Activated T-helper 1 cell treated with anti-CD3 and anti-CD28 coated beads, Interleukin-12 subunit alpha, Interleukin-12 subunit beta, Interleukin-2, Interleukin-4 antibody, amounts not matched to agents 30 ng/mL and 10 ng/mL and 1 ng/mL, durations not matched to agents 14 hours and 24 hours and 36 hours (primary cell): ENCODE data around the gene KLHL15. TPM values are rescaled to one million over a fixed set of nuclear protein-coding genes. Genes with fewer than 3 reads are reported as not detected.
A peak's percentile ranks its signal among the peaks of the same experiment; 100 is the strongest.
"Not testable (repeated sequence)": the region's sequence is repeated elsewhere in the genome, so short reads cannot be mapped to it uniquely, and the experiment has no call there.

ENCODE experiments used
- DNase-seq: peaks from one replicate; pipeline ENCODE4 v3.0.0; 2021; ENCODE audit warnings: low spot score
- H3K27ac Mint-ChIP-seq: one replicate; pipeline ENCODE4 v1.8.0; 2021; ENCODE audit warnings: mild to moderate bottlenecking, mixed read lengths
- H3K27me3 Mint-ChIP-seq: one replicate; pipeline ENCODE4 v1.8.0; 2022; ENCODE audit warnings: mild to moderate bottlenecking, moderate library complexity, mixed read lengths; ENCODE audit not compliant: insufficient read depth
- H3K36me3 Mint-ChIP-seq: one replicate; pipeline ENCODE4 v1.8.0; 2021; ENCODE audit warnings: low read depth, mixed read lengths
- H3K4me1 Mint-ChIP-seq: one replicate; pipeline ENCODE4 v1.8.0; 2021; ENCODE audit warnings: low read depth, mixed read lengths
- H3K4me3 Mint-ChIP-seq: one replicate; pipeline ENCODE4 v1.8.0; 2021; ENCODE audit warnings: mild to moderate bottlenecking, moderate library complexity, mixed read lengths
- H3K9me3 Mint-ChIP-seq: one replicate; pipeline ENCODE4 v1.8.0; 2021; ENCODE audit warnings: mixed read lengths
- intact Hi-C: fragments of 100-400 bp; cut with micrococcal nuclease; formaldehyde crosslinking; loops from one replicate; pipeline ENCODE4 v1.15.1; 2024
- total RNA-seq: library from RNA; stranded (reverse); gene quantifications from 2 replicates; pipeline ENCODE4 v1.2.3, GENCODE V29; 2022

The KLHL15 gene
- total RNA-seq, result 10.2 and 10.3 TPM in 2 replicates

- H3K36me3 Mint-ChIP-seq, result peaks cover 6% of the 10 kb centered on the region
- H3K9me3 Mint-ChIP-seq, result no peaks in the 10 kb centered on the region
- H3K27me3 Mint-ChIP-seq, result peaks cover 2% of the 10 kb centered on the region
- H3K4me1 Mint-ChIP-seq, result peaks cover 7% of the 10 kb centered on the region
- intact Hi-C loops, result no loop called here
- H3K4me3 Mint-ChIP-seq, result peak within 1 kb of the TSS; percentile 88
- DNase-seq, result no peak
- peak within 1 kb of the TSS; percentile 93 for H3K27ac Mint-ChIP-seq
Measured at GRCh38 chrX:24027086-24027485, at the start of gene KLHL15. KLHL15 (minus strand) TSS chrX:24027186; CDS start chrX:24006693, 20,493 bp downstream.

GRCh38 chrX:24069877-24070276, 42.9 kb upstream of the KLHL15 start:
- Mint-ChIP-seq H3K27ac (no peak overlapping the region), H3K4me1 (no peaks in the 10 kb centered on the region), H3K36me3 (peaks cover 18% of the 10 kb centered on the region), H3K27me3 (no peaks in the 10 kb centered on the region), H3K4me3 (no peak overlapping the region), H3K9me3 (no peaks in the 10 kb centered on the region)
- no peak for DNase-seq
- intact Hi-C loops, result no loop called here

- Mint-ChIP-seq H3K4me3 (no peak overlapping the region), H3K9me3 (no peaks in the 10 kb centered on the region), H3K4me1 (peaks cover 6% of the 10 kb centered on the region), H3K36me3 (peaks cover 15% of the 10 kb centered on the region), H3K27ac (no peak overlapping the region), H3K27me3 (no peaks in the 10 kb centered on the region)
- DNase-seq, result no peak
- intact Hi-C loops, result no loop called here
Measured at GRCh38 chrX:24063488-24063887, 36.5 kb upstream of the KLHL15 start.

GRCh38 chrX:24055043-24055356, 28.0 kb upstream of the KLHL15 start:
- Mint-ChIP-seq H3K27me3 (no peaks in the 10 kb centered on the region), H3K9me3 (no peaks in the 10 kb centered on the region), H3K27ac (peak overlapping the region; percentile 98), H3K4me1 (peaks cover 4% of the 10 kb centered on the region), H3K36me3 (peaks cover 10% of the 10 kb centered on the region), H3K4me3 (no peak overlapping the region)
- DNase-seq, result no peak
- intact Hi-C loops, result loop anchor here (2.0 to 10.0 kb wide), 3 partner anchors 312 to 390 kb away; partner anchors contain the start of genes ACOT9 and PRDX4

- intact Hi-C loops, result loop anchor here (1.0 to 10.0 kb wide), 11 partner anchors 26 to 390 kb away; partner anchors contain the start of genes ACOT9, APOO, PRDX4 and SAT1
Measured at GRCh38 chrX:24054182-24055042, 27.4 kb upstream of the KLHL15 start, which contains the start of gene EIF2S3. EIF2S3 (plus strand) TSS chrX:24054956; CDS start chrX:24054969, 13 bp downstream.

GRCh38 chrX:24050522-24051318, 23.7 kb upstream of the KLHL15 start:
- DNase-seq, H3K27ac Mint-ChIP-seq, H3K9me3 Mint-ChIP-seq, H3K27me3 Mint-ChIP-seq, H3K4me1 Mint-ChIP-seq, H3K36me3 Mint-ChIP-seq: not testable (repeated sequence)
- peak overlapping the region; percentile 40 for H3K4me3 Mint-ChIP-seq
- intact Hi-C loops, result loop anchor here (5.0 to 10.0 kb wide), 2 partner anchors 38 to 386 kb away; partner anchors contain the start of gene PRDX4

More at GRCh38 chrX:24054182-24055042, 27.4 kb upstream of the KLHL15 start, which contains the start of gene EIF2S3:
- DNase-seq, result peak; percentile 81
- Mint-ChIP-seq H3K9me3 (no peaks in the 10 kb centered on the region), H3K4me3 (no peak within 1 kb of the TSS), H3K4me1 (no peaks in the 10 kb centered on the region), H3K27ac (peak within 1 kb of the TSS; percentile 98), H3K36me3 (peaks cover 6% of the 10 kb centered on the region), H3K27me3 (no peaks in the 10 kb centered on the region)

GRCh38 chrX:24049643-24050042, 22.7 kb upstream of the KLHL15 start:
- intact Hi-C loops, result loop anchor here (5.0 to 10.0 kb wide), 2 partner anchors 37 to 385 kb away; partner anchors contain the start of gene PRDX4
- H3K27ac Mint-ChIP-seq, H3K36me3 Mint-ChIP-seq, H3K27me3 Mint-ChIP-seq, DNase-seq, H3K4me1 Mint-ChIP-seq, H3K4me3 Mint-ChIP-seq, H3K9me3 Mint-ChIP-seq: not testable (repeated sequence)

GRCh38 chrX:24046060-24046459, 19.1 kb upstream of the KLHL15 start:
- DNase-seq, H3K27me3 Mint-ChIP-seq, H3K4me1 Mint-ChIP-seq, H3K36me3 Mint-ChIP-seq, intact Hi-C loops, H3K9me3 Mint-ChIP-seq, H3K27ac Mint-ChIP-seq, H3K4me3 Mint-ChIP-seq: not testable (repeated sequence)

GRCh38 chrX:24037729-24038128, 10.7 kb upstream of the KLHL15 start:
- no peak for DNase-seq
- Mint-ChIP-seq H3K27ac (no peak overlapping the region), H3K9me3 (no peaks in the 10 kb centered on the region), H3K4me1 (no peaks in the 10 kb centered on the region), H3K4me3 (no peak overlapping the region), H3K36me3 (no peaks in the 10 kb centered on the region), H3K27me3 (no peaks in the 10 kb centered on the region)
- intact Hi-C loops, result no loop called here

GRCh38 chrX:24034485-24034884, 7.5 kb upstream of the KLHL15 start:
- Mint-ChIP-seq H3K4me3 (no peak overlapping the region), H3K27me3 (peaks cover 2% of the 10 kb centered on the region), H3K4me1 (no peaks in the 10 kb centered on the region), H3K27ac (no peak overlapping the region), H3K36me3 (no peaks in the 10 kb centered on the region), H3K9me3 (no peaks in the 10 kb centered on the region)
- intact Hi-C loops, result no loop called here
- DNase-seq, result no peak

GRCh38 chrX:24030597-24030996, 3.6 kb upstream of the KLHL15 start:
- Mint-ChIP-seq H3K36me3 (no peaks in the 10 kb centered on the region), H3K4me3 (no peak overlapping the region), H3K27me3 (peaks cover 2% of the 10 kb centered on the region), H3K4me1 (no peaks in the 10 kb centered on the region), H3K9me3 (no peaks in the 10 kb centered on the region), H3K27ac (no peak overlapping the region)
- DNase-seq, result no peak
- intact Hi-C loops, result no loop called here

GRCh38 chrX:24027985-24028384, 999 bp upstream of the KLHL15 start:
- H3K36me3 Mint-ChIP-seq, result peaks cover 4% of the 10 kb centered on the region
- peaks cover 2% of the 10 kb centered on the region for H3K27me3 Mint-ChIP-seq
- H3K4me1 Mint-ChIP-seq, result peaks cover 7% of the 10 kb centered on the region
- intact Hi-C loops, result no loop called here
- no peak for DNase-seq
- no peaks in the 10 kb centered on the region for H3K9me3 Mint-ChIP-seq
- H3K4me3 Mint-ChIP-seq, result no peak overlapping the region
- no peak overlapping the region for H3K27ac Mint-ChIP-seq

GRCh38 chrX:24026432-24026831, 554 bp downstream of the KLHL15 start:
- H3K4me1 Mint-ChIP-seq, result peaks cover 12% of the 10 kb centered on the region
- H3K9me3 Mint-ChIP-seq, result no peaks in the 10 kb centered on the region
- no peak for DNase-seq
- peaks cover 10% of the 10 kb centered on the region for H3K36me3 Mint-ChIP-seq
- peak overlapping the region; percentile 88 for H3K4me3 Mint-ChIP-seq
- intact Hi-C loops, result no loop called here
- peak overlapping the region; percentile 93 for H3K27ac Mint-ChIP-seq
- H3K27me3 Mint-ChIP-seq, result peaks cover 2% of the 10 kb centered on the region
